Superior temporal gyrus (tissue), 1 donor: ENCODE results near the gene CD200.
"Not testable (repeated sequence)": the region's sequence is repeated elsewhere in the genome, so short reads cannot be mapped to it uniquely, and the experiment has no call there.

Experiments used
- DNase-seq: peaks from one replicate; pipeline ENCODE4 v3.0.0-alpha.2; 2016; ENCODE audit errors: extremely low spot score

CD200 gene

DNA sequence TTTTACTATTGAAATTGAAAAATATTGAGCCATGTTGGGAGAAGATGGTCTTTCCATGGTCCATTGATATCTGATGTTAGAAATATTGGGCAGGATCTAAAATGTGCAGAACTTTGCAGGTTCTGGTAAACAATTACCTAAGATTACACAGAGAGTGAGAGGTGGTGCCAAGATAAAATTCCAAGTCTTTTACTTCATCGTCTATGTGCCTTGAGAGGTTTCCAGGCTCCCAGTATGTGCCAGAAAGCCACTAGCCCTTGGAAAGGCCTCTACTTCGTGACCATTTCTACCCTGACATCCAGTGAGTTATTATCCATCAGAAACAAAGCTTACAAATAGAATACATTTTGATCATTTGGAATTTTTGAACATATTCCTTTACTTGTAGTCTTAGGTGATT lies 27.6 kb downstream of the CD200 start:
- DNase-seq, result no peak

DNA sequence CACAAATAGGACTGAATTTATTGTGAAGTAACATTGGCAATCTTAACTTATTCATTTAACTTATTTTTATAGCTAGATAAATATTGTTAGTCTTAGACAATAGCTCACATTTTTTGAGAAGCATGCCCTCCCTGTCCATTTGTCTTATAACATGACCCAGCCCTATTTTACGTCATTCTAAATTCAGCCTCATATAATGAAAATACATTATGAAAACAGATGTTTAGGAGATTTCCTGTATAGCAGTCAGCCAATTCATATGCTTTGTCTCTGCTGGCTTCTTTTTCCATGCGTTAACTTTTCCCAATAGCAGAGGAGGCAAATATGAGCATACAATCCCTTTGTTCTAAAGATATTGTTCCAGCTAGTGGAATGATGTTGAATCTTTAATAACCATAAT lies 29.3 kb downstream of the CD200 start:
- no peak for DNase-seq

DNA sequence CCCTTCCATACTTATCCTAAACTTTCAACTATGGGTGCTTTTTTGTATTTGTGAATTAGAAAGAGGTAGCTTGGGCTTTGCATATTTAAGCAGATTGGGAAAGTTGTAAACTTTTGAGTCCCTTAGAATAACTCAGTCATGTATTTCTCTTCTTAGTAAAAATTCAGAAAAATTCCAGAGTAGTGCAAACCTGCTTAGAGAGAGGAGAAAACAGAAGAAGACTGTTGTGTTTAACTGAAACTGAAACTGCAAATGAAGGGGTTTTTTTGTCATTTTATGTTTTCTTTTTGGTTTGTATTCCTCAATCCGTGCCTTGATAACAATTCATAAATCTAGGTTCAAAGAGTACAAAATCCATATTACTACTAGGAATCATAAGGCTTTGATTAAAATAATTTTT lies 31.3 kb downstream of the CD200 start:
- no peak for DNase-seq

DNA sequence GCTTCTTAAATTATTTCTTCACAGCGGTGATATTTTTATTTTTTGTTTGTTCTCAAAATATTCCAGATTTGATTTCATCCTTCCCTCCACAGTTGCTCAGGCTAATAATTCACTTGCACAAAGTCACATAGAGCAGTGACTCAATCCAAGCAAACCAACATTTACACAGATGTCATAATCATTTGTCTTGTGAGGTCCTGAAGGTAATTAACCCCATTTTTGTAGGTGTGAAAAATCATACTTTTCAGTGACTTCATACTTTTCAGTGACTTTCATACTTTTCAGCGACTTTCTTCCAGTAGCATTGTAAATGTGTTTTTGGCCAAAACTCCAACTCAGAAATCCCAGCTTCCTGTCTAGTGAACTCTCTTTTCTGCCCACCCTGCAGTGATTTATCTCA lies 32.1 kb downstream of the CD200 start:
- DNase-seq, result no peak

DNA sequence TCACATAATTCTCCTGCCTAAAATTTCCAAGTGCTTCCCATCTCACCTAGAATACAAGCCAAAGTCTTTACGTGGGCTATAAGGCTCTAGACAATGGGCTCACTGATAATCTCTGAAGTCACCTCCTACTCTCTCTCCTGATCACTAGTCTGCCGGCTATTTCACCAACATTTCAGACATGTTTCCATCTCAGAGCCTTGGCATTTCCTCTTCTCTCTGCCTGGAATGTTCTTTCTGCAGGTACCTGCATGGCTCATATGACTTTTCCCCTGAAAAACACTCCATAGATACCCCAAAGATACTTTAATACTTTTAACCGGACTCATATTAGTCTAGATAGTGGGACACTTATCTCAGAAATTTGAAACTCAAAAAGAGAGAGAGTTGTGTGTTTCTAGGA lies 32.7 kb downstream of the CD200 start:
- DNase-seq, result no peak

DNA sequence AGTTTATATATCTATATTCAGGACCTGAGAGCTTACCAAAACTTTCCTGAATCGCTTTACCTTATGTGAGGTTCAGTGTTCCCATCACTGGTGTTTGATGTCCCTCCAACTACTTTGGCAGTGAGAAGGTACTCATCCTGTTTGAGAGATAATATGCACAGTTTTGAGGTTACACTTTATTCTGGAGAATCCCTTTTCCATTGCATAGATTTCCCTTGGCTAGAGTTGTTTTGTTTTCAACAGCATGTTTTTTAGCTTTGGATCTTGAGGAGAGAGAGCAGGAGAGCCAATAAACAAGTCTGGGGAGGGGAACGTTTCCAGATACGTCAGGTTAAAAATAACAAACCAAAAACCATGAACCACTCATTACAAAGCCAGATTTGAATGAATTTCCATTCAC lies 33.6 kb downstream of the CD200 start:
- no peak for DNase-seq

DNA sequence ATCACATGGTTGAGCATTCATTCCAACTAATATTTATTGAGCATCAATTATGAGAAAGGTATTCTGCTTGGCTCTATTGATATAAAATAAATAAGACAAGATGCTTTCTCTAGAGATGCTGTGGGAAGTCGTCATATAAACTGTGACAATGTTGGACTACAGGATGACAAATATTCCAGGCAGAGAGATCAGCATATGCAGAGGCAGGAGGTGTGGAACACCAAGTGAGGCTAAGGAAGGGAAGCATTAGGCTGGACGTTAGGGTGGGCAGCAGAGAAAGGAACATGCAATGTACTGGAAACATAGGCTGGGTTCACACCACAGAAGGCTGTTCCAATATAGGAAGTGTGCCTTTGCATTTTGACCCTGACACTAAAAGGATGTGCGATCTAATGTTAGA lies 38.6 kb downstream of the CD200 start:
- DNase-seq, result no peak

DNA sequence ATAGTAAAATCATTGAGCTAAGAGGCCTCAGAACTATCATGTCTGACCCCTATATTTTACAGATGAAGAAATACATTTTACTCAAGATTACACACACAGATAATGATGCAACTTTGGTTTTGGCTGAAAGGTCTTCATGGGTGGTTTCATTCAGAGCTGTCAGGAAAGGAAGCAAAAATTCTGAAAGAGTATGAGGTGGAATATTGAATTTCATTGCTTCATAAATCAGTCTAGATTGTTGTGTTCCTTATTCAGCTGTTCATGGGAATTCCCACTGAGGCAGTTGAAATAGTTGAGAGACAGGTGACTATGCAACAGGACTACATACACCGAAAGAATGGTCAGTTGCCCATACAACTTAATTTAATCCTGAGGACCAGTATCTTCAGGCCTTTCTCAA lies 39.4 kb downstream of the CD200 start:
- no peak for DNase-seq

DNA sequence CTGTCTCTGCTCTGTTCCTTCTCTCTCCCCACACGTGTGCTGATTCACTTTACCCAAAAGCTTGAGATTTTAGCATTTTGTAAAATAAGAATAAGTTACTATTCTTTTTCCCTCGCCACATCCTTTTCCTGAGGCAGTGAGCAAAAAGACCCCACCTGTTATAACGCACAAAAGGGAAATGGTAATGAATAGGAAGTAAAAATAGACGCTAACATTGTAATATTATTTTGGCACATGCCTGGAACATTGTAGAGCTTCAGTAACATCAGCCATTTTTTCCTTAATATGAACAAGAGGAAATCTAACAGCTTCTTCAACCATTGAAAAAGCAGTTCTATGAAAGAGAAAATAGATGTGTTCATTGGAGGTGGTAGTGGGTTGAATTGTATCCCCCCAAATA lies 40.5 kb downstream of the CD200 start:
- no peak for DNase-seq

DNA sequence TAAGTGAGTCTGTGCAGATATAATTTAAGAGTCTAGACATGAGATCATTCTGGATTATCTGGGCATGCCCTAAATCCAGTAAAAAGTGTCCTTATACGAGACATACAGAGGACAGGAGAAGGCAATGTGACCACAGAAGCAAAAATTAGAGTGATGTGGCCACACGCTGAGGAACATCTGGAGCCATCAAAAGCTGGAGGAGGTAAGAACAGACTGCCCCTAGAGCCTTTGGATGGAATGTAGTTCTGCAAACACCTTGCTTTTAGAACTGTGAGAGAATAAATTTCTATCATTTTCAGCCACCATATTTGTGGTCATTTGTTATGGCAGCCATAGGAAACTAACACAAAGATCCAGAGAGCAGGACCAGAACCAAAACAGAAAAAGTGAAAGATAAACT lies 41.0 kb downstream of the CD200 start:
- no peak for DNase-seq

DNA sequence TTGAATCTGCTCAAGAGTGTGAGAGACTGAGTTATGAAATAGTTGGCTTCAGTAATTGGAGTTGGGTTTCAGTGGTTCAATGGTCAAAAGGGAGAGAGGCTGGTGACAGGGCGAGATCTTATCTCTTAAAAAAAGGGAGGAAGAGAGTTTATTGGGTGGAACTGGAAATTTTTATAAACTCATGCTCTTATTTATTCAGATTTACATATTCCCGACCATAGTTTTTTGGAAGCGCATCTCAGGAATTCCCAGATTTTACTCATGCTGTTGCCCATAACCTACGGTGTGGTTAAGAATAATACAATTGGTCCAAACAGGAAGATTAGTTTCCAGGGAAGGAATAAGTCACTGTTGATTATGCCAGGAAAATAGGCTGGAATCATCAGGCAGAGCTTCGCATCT lies 41.4 kb downstream of the CD200 start:
- DNase-seq, result no peak

DNA sequence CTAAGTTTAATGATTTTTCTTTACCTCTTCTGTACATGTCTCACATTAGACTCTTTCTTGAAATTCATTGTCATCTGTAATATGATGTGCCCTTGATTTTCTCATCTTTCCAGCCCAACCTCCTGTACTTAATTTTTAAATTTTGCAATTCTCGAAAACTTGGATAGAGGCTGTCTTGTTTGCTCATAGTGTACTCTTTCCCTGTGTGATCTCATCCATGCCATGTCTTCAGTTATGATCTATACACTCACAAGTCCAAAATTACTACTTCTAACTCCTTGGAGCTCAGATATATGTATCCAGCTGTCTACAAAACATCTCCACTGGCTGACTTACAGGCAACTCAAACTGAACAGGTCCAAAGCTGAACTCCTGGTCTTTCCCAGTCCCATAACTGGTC lies 42.2 kb downstream of the CD200 start:
- no peak for DNase-seq

DNA sequence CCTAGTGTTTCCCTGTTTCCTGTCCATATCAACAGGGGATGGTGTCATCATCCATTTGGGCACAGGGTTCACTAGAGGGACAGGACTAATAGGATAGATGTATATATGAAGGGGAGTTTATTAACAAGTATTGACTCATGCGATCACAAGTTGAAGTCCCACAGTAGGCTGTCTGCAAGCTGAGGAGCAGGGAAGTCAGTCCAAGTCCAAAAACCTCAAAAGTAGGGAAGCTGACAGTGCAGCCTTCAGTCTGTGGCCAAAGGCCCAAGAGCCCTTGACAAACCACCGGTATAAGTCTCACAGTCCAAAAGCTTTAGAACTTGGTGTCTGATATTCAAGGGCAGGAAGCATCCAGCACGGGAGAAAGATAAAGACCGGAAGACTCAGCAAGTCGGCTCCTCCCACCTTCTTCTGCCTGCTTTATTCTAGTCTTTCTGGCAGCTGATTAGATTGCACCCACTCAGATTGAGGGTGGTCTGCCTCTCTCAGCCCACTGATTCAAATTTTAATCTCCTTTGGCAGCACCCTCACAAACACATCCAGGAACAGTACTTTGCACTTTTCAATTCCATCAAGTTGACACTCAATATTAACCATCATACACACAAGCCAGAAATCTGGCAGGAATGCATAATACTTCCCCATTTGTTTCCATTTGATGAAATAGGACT lies 43.4 kb downstream of the CD200 start:
- no peak for DNase-seq

DNA sequence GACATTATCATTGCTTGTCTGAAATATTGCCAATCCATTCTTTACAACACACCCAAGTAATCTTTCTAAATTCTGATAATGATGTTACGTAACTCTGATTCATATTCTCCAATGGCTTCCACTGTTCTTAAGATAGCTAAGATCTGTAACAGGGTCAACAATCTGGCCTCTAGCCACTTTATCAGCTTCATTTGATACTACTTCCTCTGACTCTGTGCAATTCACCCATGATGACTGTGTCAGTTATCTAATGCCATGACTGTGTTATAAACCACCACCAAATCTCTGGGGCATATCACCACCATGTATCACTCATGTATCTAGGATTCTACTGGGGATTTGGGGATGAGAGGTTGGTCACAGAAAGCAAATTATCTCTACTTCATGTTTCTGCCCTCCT lies 44.0 kb downstream of the CD200 start:
- no peak for DNase-seq

DNA sequence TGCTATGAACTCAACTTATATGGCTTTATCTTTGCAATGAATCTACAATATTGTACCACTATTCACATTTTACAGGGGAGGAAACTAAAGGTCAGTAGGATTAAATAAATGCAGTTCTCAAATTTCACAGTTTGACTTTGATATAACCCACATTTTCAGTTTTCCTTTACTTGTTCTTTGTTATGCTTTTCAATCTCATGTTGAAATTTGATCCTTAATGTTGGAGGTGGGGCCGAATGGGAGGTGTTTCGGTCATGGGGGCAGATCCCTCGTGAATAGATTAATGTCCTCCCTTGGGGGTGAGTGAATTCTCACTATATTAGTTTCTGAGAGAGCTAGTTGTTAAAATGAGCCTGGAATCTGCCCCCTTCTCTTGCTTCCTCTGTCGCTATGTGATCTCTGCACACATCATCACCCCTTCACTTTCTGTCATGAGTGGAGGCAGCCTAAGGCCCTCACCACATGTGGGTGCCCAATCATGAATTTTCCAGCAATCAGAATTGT lies 44.7 kb downstream of the CD200 start:
- DNase-seq, result no peak

DNA sequence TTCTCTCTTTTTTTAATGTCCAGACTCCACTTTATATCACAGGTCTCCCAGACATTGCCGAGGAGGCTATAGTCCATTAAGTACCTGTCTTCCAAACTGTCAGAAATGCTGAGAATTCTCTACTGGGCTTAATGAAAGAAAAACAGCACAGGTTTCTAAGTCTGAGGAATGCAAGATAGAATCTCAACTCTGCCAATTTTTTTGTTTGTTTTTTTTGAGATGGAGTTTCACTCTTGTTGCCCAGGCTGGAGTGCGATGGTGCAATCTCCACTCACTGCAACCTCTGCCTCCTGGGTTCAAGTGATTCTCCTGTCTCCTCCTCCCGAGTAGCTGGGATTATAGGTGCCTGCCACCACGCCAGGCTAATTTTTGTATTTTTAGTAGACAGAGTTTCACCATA lies 45.4 kb downstream of the CD200 start:
- DNase-seq, result not testable (repeated sequence)

DNA sequence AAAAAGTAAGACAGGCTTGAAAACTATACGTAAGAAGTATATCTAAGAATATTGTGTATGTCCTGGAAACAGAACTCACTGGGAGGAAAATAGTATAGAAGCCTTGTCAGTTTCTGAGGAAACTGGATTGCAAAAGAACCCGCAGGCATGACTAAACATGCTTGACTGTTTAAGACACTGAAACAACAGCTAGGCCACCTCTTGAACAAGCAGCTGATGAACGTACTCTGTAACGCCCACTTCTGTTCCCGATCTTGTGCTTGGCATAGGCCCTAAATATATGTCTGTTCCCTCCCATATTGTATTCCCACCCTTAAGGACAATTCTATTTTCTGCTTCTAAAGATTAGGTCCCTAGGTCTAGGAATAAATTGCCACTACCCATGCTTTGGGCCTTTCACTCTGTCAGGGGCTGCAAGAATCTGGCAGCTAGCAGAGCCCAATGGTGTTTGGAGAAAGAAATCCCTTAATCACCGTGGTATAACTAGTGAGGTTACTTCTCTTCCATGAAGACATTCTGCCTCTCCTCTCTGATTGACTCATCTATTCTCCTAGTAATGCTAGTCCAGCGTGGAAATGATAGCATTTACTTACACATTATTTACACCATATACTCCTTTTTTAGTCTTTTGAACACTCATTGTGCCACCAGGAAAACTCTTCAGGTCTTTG lies 46.2 kb downstream of the CD200 start:
- no peak for DNase-seq

DNA sequence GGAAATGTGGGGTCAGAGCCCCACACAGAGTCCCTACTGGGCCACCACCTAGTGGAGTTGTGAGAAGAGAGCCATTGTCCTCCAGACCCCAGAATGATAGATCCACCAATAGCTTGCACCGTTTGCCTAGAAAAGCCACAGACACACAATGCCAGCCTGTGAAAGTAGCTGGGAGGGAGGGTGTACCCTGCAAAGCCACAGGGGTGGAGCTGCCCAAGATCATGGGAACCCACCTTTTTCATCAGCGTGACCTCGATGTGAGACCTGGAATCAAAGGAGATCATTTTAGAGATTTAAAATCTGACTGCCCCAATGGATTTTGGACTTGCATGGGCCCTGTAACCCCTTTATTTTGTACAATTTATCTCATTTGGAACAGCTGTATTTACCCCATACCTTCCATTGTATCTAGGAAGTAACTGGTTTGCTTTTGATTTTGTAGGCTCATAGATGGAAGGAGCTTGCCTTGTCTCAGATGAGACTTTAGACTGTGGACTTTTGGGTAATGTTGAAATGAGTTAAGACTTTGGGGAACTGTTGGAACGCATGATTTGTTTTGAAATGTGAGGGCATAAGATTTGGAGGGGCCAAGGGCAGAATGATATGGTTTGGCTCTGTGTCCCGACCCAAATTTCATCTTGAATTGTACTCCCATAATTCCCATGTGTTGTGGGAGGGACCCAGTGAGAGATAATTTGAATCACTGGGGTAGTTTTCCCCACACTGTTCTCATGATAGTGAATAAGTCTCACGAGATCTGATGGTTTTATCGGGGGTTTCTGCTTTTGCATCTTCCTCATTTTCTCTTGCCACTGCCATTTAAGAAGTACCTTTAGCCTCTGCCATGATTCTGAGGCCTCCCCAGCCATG lies 49.0 kb downstream of the CD200 start:
- no peak for DNase-seq

DNA sequence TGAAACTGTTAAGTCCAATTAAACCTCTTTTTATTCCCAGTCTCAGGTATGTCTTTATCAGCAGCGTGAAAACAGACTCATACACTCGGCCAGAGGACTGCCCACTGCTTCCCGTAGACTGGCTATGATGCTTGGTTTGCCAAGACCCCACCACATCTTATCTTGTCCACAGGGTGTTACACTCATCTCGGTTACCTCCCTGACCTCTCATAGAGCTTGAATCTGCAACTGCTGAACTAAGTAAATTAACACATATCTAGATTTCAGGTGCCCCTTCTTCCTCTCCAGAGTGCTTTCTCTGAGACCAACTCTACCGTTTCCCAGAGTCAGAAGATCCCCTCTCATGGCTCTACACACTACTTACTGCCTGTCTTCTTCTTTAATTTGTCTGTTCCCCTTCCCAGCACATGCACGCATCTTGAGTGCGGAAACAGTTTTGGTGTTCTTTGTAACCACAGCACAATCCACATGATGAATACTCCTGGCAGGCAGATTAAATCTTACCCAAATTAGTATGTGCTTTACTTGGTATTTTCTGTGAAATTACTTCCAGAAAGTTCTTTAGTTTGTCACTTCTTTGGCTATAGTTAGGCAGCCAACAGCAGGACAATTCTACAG lies 49.7 kb downstream of the CD200 start:
- no peak for DNase-seq

DNA sequence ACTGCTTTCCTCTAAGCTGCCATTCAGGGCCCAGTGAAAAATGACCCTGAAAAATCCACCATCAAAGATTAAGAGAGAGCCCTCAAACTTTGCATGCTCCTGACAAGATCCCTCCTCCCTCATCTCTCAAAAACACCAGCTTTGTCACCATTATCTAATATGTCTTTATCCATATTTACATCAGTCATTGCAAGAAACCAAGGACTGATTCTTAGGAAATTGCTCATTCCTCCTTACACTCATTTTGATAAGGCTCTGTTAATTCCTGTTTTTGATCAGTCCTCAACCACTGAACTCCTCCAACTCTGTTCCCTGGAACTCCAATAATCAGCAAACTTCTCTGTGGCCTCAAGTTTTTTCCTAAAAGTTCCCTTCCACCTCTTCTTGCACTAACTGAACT lies 51.8 kb downstream of the CD200 start:
- no peak for DNase-seq

DNA sequence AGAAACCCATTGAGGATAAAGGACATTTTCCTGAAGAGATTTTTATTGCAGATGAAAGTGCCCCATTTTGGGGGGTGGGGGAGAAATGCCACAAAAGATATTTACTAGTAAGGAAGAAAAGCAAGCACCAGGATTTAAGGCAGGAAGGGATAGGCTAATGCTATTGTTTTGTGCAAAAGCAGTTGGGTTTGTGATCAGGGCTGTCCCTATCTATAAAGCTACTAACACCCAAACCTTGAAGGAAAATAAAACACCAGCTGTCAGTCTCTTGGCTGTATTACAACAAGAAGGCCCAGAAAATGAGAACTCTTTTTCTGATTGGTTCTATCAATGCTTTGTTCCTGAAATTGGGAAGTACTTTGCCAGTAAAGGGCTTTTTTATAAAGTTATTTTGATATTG lies 56.0 kb downstream of the CD200 start:
- DNase-seq, result no peak

DNA sequence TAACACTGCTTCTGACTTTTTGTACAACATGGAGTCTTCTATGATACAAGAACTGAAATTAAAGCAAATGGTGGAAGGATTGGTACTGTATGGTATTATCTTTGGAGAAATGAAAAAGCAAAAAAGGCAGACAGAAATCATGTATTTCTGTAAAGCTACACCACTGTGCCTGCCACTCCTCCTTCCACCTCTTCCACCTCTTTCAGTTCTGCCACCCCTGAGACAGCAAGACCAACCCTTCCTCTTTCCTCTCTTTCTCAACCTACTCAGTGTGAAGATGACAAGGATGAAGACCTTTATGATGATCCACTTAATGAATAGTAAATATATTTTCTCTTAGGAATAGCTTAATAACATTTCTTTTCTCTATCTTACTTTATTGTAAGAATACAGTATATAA lies 57.0 kb downstream of the CD200 start:
- DNase-seq, result peak; percentile 49
